Measurements from ENCODE around the gene SLC25A43.

DNA sequence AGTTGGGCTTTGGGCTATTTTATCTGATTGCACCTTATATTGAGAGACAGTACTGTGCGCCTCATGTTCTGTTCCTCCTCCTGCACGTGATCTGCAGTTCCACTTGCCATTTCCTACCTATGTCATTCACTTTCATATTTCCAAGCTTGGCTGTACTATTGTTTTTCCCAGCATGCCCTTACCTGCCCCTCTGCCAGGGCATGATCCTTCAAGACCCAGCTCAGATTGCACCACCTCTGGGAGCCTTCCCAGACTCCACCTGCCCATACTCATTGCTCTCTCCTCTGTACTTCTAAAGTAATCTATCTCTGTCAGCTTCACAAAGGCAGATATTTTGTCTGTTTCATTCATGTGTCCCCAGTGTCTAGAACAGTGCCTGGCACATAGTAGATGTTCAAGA is 80.7 kb downstream of the SLC25A43 start:
- TF ChIP-seq SIN3A (IDR thresholded peaks at IDR 0.05; ENCODE audit: borderline replicate concordance, insufficient read depth, low read length), result no peak
- no peak for TF ChIP-seq POLR2AphosphoS5 (IDR thresholded peaks at IDR 0.05; ENCODE audit: low read depth, low read length)
- TF ChIP-seq, protein P1, sequence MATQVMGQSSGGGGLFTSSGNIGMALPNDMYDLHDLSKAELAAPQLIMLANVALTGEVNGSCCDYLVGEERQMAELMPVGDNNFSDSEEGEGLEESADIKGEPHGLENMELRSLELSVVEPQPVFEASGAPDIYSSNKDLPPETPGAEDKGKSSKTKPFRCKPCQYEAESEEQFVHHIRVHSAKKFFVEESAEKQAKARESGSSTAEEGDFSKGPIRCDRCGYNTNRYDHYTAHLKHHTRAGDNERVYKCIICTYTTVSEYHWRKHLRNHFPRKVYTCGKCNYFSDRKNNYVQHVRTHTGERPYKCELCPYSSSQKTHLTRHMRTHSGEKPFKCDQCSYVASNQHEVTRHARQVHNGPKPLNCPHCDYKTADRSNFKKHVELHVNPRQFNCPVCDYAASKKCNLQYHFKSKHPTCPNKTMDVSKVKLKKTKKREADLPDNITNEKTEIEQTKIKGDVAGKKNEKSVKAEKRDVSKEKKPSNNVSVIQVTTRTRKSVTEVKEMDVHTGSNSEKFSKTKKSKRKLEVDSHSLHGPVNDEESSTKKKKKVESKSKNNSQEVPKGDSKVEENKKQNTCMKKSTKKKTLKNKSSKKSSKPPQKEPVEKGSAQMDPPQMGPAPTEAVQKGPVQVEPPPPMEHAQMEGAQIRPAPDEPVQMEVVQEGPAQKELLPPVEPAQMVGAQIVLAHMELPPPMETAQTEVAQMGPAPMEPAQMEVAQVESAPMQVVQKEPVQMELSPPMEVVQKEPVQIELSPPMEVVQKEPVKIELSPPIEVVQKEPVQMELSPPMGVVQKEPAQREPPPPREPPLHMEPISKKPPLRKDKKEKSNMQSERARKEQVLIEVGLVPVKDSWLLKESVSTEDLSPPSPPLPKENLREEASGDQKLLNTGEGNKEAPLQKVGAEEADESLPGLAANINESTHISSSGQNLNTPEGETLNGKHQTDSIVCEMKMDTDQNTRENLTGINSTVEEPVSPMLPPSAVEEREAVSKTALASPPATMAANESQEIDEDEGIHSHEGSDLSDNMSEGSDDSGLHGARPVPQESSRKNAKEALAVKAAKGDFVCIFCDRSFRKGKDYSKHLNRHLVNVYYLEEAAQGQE (IDR thresholded peaks at IDR 0.05; ENCODE audit: insufficient read depth in 1 of 2, low read depth in 2 of 2, low read length in 2 of 2), result no peak
- no peak for TF ChIP-seq TAF1 (IDR thresholded peaks at IDR 0.05; ENCODE audit: borderline replicate concordance, insufficient read depth, low read length)
- no peak for TF ChIP-seq FOXP2 (optimal IDR thresholded peaks at IDR 0.05; ENCODE audit: borderline replicate concordance, extremely low read depth, extremely low read length, insufficient read depth)
